ENCODE measurements around the gene BORCS5. TPM values are rescaled to one million over a fixed set of nuclear protein-coding genes. Genes with fewer than 3 reads are reported as not detected.

The BORCS5 gene
- total RNA-seq, 1 donor from 2014 or later = 10.1 TPM

DNA sequence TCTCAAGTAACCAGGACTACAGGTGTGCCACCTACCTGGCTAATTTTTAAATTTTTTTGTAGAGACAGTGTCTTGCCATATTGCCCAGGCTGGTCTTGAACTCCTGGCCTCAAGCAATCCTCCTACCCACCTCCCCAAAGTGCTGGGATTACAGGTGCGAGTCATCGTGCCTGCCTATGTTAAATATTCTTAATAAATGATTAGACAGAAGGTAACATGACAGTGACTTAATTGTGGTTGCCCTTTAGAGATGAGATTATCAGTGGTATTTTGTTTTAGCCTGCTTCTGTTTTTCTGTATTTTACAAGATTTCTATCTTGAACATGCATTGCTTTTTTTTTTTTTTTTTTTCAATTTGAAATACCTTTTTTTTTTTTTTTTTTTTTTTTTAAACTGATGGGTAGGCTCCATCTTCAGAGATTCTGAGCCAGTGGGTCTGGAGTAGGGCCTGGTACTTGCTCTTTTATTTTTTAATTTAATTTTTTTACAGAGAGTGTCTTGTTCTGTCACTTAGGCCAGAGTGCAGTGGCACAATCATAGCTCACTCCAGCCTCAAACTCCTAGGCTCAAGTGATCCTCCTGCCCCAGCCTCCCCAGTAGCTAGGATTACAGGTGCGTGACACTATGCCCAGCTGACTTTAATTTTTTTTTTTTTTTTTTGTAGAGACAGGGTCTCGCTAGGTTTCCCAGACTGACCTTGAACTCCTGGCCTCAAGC is 88.4 kb downstream of the BORCS5 start:
- Histone ChIP-seq H3K4me3 (no peak overlapping the region), H3K36me3 (no peaks in the 10 kb centered on the region), H3K27ac (no peak overlapping the region), H3K9me3 (no peaks in the 10 kb centered on the region), H3K27me3 (ENCODE audit: low read depth) (no peaks in the 10 kb centered on the region), H3K4me1 (peaks cover 35% of the 10 kb centered on the region)
- ATAC-seq (no peak), DNase-seq (no peak)
- intact Hi-C loops (cut with DNase I) = no loop called here
- TF ChIP-seq, protein P1, sequence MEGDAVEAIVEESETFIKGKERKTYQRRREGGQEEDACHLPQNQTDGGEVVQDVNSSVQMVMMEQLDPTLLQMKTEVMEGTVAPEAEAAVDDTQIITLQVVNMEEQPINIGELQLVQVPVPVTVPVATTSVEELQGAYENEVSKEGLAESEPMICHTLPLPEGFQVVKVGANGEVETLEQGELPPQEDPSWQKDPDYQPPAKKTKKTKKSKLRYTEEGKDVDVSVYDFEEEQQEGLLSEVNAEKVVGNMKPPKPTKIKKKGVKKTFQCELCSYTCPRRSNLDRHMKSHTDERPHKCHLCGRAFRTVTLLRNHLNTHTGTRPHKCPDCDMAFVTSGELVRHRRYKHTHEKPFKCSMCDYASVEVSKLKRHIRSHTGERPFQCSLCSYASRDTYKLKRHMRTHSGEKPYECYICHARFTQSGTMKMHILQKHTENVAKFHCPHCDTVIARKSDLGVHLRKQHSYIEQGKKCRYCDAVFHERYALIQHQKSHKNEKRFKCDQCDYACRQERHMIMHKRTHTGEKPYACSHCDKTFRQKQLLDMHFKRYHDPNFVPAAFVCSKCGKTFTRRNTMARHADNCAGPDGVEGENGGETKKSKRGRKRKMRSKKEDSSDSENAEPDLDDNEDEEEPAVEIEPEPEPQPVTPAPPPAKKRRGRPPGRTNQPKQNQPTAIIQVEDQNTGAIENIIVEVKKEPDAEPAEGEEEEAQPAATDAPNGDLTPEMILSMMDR (IDR thresholded peaks at IDR 0.05) = no peak

DNA sequence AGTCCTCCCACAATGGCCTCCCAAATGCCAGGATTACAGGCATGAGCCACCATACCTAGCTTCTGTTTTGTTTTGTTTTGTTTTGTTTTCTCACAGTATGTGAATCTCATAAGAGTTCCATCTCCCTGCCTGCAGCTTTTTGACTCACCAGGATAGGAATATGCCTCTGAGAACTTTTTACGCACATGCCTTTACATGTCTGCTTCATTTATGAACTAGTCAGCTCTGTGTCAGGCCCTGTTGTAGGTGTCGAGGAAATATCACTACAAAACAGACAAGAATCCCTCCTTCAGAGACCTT is 89.0 kb downstream of the BORCS5 start:
- no peaks in the 10 kb centered on the region for H3K36me3 ChIP-seq
- TF ChIP-seq, protein P1 (IDR thresholded peaks at IDR 0.05) = no peak
- intact Hi-C loops (cut with DNase I) = no loop called here
- H3K9me3 ChIP-seq = no peaks in the 10 kb centered on the region
- no peak for DNase-seq
- no peak overlapping the region for H3K4me3 ChIP-seq
- H3K27ac ChIP-seq = no peak overlapping the region
- H3K4me1 ChIP-seq = peaks cover 40% of the 10 kb centered on the region
- H3K27me3 ChIP-seq (ENCODE audit: low read depth) = no peaks in the 10 kb centered on the region
- no peak for ATAC-seq

- H3K4me1 ChIP-seq = peaks cover 31% of the 10 kb centered on the region
- ATAC-seq (no peak), DNase-seq (no peak)
- H3K36me3 ChIP-seq = no peaks in the 10 kb centered on the region
- H3K9me3 ChIP-seq = no peaks in the 10 kb centered on the region
- no peak overlapping the region for H3K4me3 ChIP-seq
- intact Hi-C loops (cut with DNase I) = no loop called here
- TF ChIP-seq, protein P1 (IDR thresholded peaks at IDR 0.05) = no peak
- no peaks in the 10 kb centered on the region for H3K27me3 ChIP-seq (ENCODE audit: low read depth)
- H3K27ac ChIP-seq = no peak overlapping the region
Observed at GRCh38 chr12:12446786-12447185, 89.9 kb downstream of the BORCS5 start.

- no peaks in the 10 kb centered on the region for H3K27me3 ChIP-seq (ENCODE audit: low read depth)
- intact Hi-C loops (cut with DNase I) = no loop called here
- peaks cover 30% of the 10 kb centered on the region for H3K4me1 ChIP-seq
- no peak overlapping the region for H3K4me3 ChIP-seq
- H3K9me3 ChIP-seq = no peaks in the 10 kb centered on the region
- no peaks in the 10 kb centered on the region for H3K36me3 ChIP-seq
- TF ChIP-seq, protein P1 (IDR thresholded peaks at IDR 0.05) = no peak
- ATAC-seq (no peak), DNase-seq (no peak)
- no peak overlapping the region for H3K27ac ChIP-seq
Observed at GRCh38 chr12:12447236-12447635, 90.4 kb downstream of the BORCS5 start.

- ATAC-seq (no peak), DNase-seq (no peak)
- H3K27ac ChIP-seq = no peak overlapping the region
- peaks cover 28% of the 10 kb centered on the region for H3K4me1 ChIP-seq
- H3K27me3 ChIP-seq (ENCODE audit: low read depth) = no peaks in the 10 kb centered on the region
- H3K36me3 ChIP-seq = no peaks in the 10 kb centered on the region
- TF ChIP-seq, protein P1 (IDR thresholded peaks at IDR 0.05) = no peak
- no peaks in the 10 kb centered on the region for H3K9me3 ChIP-seq
- intact Hi-C loops (cut with DNase I) = no loop called here
- H3K4me3 ChIP-seq = no peak overlapping the region
Observed at GRCh38 chr12:12447837-12448236, 91.0 kb downstream of the BORCS5 start.

Data from lower lobe of right lung (tissue), 2 donors.